ENCODE data around the gene EFNA3. TPM values are rescaled to one million over a fixed set of nuclear protein-coding genes. Genes with fewer than 3 reads are reported as not detected.

Gene EFNA3
- polyA plus RNA-seq, 1 donor from 2014 or later: 12.2 TPM

DNA sequence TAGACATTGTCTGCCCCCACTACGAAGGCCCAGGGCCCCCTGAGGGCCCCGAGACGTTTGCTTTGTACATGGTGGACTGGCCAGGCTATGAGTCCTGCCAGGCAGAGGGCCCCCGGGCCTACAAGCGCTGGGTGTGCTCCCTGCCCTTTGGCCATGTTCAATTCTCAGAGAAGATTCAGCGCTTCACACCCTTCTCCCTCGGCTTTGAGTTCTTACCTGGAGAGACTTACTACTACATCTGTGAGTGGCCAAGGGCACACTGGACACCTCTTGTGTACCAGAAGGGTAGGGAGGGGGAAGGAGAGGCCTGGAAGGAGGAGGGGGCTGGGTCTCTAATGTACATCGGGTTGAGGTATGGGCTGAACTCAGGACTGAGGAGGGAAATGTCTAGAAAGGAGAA lies 11.9 kb upstream of the EFNA3 start:
- Histone ChIP-seq H3K79me2 (replicated peaks; ENCODE audit: insufficient read depth, low read length) (peaks cover 8% of the 10 kb centered on the region), H4K20me1 (ENCODE audit: insufficient read depth) (no peaks in the 10 kb centered on the region), H3K27me3 (ENCODE audit: insufficient read depth, low read depth, low read length) (no peaks in the 10 kb centered on the region), H3K4me3 (ENCODE audit: low read length) (no peak overlapping the region), H3K9me2 (ENCODE audit: insufficient read depth, low read length) (no peaks in the 10 kb centered on the region), H3K27ac (ENCODE audit: low read length) (no peak overlapping the region), H3K9me3 (ENCODE audit: low read length) (no peaks in the 10 kb centered on the region), H3K4me2 (ENCODE audit: low read length) (no peak overlapping the region), H2AFZ (ENCODE audit: low read depth, low read length) (no peak overlapping the region), H3K36me3 (ENCODE audit: insufficient read depth, low read length) (no peaks in the 10 kb centered on the region), H3F3A (ENCODE audit: insufficient read depth, low read length, poor library complexity, severe bottlenecking) (no peaks in the 10 kb centered on the region), H3K9ac (ENCODE audit: low read length) (no peak overlapping the region)
- TF ChIP-seq, protein P1, sequence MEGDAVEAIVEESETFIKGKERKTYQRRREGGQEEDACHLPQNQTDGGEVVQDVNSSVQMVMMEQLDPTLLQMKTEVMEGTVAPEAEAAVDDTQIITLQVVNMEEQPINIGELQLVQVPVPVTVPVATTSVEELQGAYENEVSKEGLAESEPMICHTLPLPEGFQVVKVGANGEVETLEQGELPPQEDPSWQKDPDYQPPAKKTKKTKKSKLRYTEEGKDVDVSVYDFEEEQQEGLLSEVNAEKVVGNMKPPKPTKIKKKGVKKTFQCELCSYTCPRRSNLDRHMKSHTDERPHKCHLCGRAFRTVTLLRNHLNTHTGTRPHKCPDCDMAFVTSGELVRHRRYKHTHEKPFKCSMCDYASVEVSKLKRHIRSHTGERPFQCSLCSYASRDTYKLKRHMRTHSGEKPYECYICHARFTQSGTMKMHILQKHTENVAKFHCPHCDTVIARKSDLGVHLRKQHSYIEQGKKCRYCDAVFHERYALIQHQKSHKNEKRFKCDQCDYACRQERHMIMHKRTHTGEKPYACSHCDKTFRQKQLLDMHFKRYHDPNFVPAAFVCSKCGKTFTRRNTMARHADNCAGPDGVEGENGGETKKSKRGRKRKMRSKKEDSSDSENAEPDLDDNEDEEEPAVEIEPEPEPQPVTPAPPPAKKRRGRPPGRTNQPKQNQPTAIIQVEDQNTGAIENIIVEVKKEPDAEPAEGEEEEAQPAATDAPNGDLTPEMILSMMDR (IDR thresholded peaks at IDR 0.05; ENCODE audit: poor library complexity, severe bottlenecking): no peak
- TF ChIP-seq RAD21 (conservative IDR thresholded peaks at IDR 0.05) (no peak), MXI1 (conservative IDR thresholded peaks at IDR 0.05; ENCODE audit: poor library complexity, severe bottlenecking) (no peak), EP300 (conservative IDR thresholded peaks at IDR 0.05; ENCODE audit: poor library complexity, severe bottlenecking) (no peak), POLR2AphosphoS5 (IDR thresholded peaks at IDR 0.05) (no peak), EZH2 (IDR thresholded peaks at IDR 0.05; ENCODE audit: borderline replicate concordance, insufficient read depth, low read length, poor library complexity, severe bottlenecking) (no peak), SMC3 (conservative IDR thresholded peaks at IDR 0.05; ENCODE audit: poor library complexity) (no peak), TAF1 (IDR thresholded peaks at IDR 0.05; ENCODE audit: low read depth) (no peak)
- TF ChIP-seq, protein P2, sequence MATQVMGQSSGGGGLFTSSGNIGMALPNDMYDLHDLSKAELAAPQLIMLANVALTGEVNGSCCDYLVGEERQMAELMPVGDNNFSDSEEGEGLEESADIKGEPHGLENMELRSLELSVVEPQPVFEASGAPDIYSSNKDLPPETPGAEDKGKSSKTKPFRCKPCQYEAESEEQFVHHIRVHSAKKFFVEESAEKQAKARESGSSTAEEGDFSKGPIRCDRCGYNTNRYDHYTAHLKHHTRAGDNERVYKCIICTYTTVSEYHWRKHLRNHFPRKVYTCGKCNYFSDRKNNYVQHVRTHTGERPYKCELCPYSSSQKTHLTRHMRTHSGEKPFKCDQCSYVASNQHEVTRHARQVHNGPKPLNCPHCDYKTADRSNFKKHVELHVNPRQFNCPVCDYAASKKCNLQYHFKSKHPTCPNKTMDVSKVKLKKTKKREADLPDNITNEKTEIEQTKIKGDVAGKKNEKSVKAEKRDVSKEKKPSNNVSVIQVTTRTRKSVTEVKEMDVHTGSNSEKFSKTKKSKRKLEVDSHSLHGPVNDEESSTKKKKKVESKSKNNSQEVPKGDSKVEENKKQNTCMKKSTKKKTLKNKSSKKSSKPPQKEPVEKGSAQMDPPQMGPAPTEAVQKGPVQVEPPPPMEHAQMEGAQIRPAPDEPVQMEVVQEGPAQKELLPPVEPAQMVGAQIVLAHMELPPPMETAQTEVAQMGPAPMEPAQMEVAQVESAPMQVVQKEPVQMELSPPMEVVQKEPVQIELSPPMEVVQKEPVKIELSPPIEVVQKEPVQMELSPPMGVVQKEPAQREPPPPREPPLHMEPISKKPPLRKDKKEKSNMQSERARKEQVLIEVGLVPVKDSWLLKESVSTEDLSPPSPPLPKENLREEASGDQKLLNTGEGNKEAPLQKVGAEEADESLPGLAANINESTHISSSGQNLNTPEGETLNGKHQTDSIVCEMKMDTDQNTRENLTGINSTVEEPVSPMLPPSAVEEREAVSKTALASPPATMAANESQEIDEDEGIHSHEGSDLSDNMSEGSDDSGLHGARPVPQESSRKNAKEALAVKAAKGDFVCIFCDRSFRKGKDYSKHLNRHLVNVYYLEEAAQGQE (IDR thresholded peaks at IDR 0.05; ENCODE audit: borderline replicate concordance): no peak

DNA sequence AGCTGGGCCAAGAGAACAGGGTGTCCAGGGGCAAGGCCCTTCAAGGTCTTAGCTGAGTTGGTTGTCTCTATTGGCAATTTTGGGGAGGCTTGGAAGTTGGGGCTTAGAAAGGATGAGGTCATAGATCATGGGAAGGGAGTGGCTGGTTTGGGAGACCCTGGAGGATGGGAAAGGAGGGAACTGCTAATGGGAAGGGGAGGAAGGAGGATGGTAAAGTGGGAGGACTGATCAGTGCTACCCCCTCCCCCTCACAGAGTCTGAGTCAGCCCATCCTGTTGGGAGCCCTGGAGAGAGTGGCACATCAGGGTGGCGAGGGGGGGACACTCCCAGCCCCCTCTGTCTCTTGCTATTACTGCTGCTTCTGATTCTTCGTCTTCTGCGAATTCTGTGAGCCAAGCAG lies 10.0 kb upstream of the EFNA3 start:
- H3K36me3 ChIP-seq (ENCODE audit: insufficient read depth, low read length): no peaks in the 10 kb centered on the region
- no peaks in the 10 kb centered on the region for H3F3A ChIP-seq (ENCODE audit: insufficient read depth, low read length, poor library complexity, severe bottlenecking)
- peaks cover 8% of the 10 kb centered on the region for H3K79me2 ChIP-seq (replicated peaks; ENCODE audit: insufficient read depth, low read length)
- no peak overlapping the region for H3K9ac ChIP-seq (ENCODE audit: low read length)
- no peak for TF ChIP-seq EZH2 (IDR thresholded peaks at IDR 0.05; ENCODE audit: borderline replicate concordance, insufficient read depth, low read length, poor library complexity, severe bottlenecking)
- TF ChIP-seq, protein P2 (IDR thresholded peaks at IDR 0.05; ENCODE audit: borderline replicate concordance): no peak
- no peak for TF ChIP-seq RAD21 (conservative IDR thresholded peaks at IDR 0.05)
- TF ChIP-seq POLR2AphosphoS5 (IDR thresholded peaks at IDR 0.05): no peak
- no peak for TF ChIP-seq TAF1 (IDR thresholded peaks at IDR 0.05; ENCODE audit: low read depth)
- no peak for TF ChIP-seq MXI1 (conservative IDR thresholded peaks at IDR 0.05; ENCODE audit: poor library complexity, severe bottlenecking)
- TF ChIP-seq SMC3 (conservative IDR thresholded peaks at IDR 0.05; ENCODE audit: poor library complexity): no peak
- TF ChIP-seq EP300 (conservative IDR thresholded peaks at IDR 0.05; ENCODE audit: poor library complexity, severe bottlenecking): no peak
- TF ChIP-seq, protein P1 (IDR thresholded peaks at IDR 0.05; ENCODE audit: poor library complexity, severe bottlenecking): no peak
- H3K9me3 ChIP-seq (ENCODE audit: low read length): no peaks in the 10 kb centered on the region
- H4K20me1 ChIP-seq (ENCODE audit: insufficient read depth): no peaks in the 10 kb centered on the region
- H3K27me3 ChIP-seq (ENCODE audit: insufficient read depth, low read depth, low read length): no peaks in the 10 kb centered on the region
- no peaks in the 10 kb centered on the region for H3K9me2 ChIP-seq (ENCODE audit: insufficient read depth, low read length)
- no peak overlapping the region for H3K4me3 ChIP-seq (ENCODE audit: low read length)
- H3K27ac ChIP-seq (ENCODE audit: low read length): no peak overlapping the region
- no peak overlapping the region for H3K4me2 ChIP-seq (ENCODE audit: low read length)
- no peak overlapping the region for H2AFZ ChIP-seq (ENCODE audit: low read depth, low read length)

Measured in neural cell (in vitro differentiated cells).